Mammary epithelial cell (primary cell): ENCODE measurements around the gene C5orf58.

Experiments
- EZH2 ChIP-seq: IDR thresholded peaks from 2 replicates; pipeline ENCODE4 v1.6.1; 2012; ENCODE audit warnings: low read length, inconsistent platforms, borderline replicate concordance
- TF ChIP-seq, protein P1 (sequence below), 2 donors: IDR thresholded peaks in 1 of 2; conservative IDR thresholded peaks in 1 of 2; 2 replicates each; pipeline ENCODE4 v1.5.1; 2011 to 2012; ENCODE audit warnings: inconsistent platforms in 2 of 2, low read length in 2 of 2, mild to moderate bottlenecking in 2 of 2, control low read depth in 1 of 2, low read depth in 1 of 2; ENCODE audit not compliant: insufficient read depth in 1 of 2; ENCODE audit errors: extremely low read depth in 1 of 2

- TF ChIP-seq, protein P1, sequence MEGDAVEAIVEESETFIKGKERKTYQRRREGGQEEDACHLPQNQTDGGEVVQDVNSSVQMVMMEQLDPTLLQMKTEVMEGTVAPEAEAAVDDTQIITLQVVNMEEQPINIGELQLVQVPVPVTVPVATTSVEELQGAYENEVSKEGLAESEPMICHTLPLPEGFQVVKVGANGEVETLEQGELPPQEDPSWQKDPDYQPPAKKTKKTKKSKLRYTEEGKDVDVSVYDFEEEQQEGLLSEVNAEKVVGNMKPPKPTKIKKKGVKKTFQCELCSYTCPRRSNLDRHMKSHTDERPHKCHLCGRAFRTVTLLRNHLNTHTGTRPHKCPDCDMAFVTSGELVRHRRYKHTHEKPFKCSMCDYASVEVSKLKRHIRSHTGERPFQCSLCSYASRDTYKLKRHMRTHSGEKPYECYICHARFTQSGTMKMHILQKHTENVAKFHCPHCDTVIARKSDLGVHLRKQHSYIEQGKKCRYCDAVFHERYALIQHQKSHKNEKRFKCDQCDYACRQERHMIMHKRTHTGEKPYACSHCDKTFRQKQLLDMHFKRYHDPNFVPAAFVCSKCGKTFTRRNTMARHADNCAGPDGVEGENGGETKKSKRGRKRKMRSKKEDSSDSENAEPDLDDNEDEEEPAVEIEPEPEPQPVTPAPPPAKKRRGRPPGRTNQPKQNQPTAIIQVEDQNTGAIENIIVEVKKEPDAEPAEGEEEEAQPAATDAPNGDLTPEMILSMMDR (conservative IDR thresholded peaks at IDR 0.05 in 1 of 2, IDR thresholded peaks at IDR 0.05 in 1 of 2; ENCODE audit: extremely low read depth in 1 of 2, insufficient read depth in 1 of 2, low read depth in 1 of 2, low read length in 2 of 2) = no peak
- no peak for TF ChIP-seq EZH2
These were observed 32.7 kb downstream of the C5orf58 start for GRCh38 chr5:170265522-170265921.
